Renal cortical epithelial cell (primary cell): ENCODE data around the gene CDC42SE2. TPM values are rescaled to one million over a fixed set of nuclear protein-coding genes. Genes with fewer than 3 reads are reported as not detected.

ENCODE experiments used
- DNase-seq: peaks from one replicate; pipeline ENCODE4 v3.0.0-alpha.2; 2011; ENCODE audit warnings: low read depth
- total RNA-seq: library from RNA; depleted of rRNA; stranded (reverse); fragments of >200 nt; gene quantifications from 2 replicates; pipeline ENCODE4 v1.2.3, GENCODE V29; 2014

CDC42SE2 gene
- total RNA-seq, 1 donor from 2014 or later, result 79.4 TPM

DNA sequence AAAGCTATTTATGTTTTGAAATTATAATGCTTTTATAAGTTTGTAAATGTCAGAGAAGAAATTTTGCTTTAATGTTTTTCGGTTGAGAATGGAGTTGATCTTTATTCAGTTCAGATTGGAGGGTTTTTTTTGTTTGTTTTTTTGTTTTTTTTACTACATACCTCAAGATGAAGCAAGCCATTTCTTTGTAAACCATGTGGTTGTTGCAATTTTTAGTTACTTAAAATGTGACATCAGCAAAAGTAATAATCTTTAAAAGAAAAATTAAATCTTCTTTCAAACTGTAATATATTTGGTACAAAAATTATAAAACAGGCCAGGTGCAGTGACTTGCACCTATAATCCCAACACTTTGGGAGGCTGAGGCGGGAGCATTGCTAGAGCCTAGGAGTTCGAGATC, 102.6 kb downstream of the CDC42SE2 start:
- no peak for DNase-seq

DNA sequence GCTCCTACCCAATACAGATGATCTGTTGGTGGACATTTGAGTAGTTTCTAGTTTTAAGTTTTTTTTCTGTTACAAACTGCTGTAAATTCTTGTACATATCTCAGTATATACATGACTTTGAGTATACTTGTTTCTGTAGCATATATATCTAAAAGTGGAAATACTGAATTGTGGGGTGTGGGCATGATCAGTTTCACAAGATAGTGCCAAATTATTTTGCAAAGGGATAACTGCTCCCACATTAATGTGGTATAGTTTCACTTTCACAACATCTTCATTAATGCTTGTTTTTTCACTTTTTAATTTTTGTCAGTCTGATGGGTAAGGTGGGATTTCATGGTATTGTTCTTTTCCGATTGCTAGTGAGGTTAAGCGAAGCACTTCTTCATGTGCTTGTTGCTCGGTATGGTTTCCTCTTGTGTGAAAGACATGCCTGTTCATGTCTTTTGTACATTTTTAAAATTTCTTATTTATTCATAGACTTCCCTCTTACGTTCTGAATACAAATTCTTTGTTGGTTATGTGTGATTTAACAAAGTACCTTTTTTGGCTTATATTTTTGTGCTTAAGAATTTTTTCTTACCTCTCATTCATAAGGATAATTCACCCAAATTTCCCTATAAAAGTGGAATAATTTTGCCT, 103.5 kb downstream of the CDC42SE2 start:
- DNase-seq, result no peak

DNA sequence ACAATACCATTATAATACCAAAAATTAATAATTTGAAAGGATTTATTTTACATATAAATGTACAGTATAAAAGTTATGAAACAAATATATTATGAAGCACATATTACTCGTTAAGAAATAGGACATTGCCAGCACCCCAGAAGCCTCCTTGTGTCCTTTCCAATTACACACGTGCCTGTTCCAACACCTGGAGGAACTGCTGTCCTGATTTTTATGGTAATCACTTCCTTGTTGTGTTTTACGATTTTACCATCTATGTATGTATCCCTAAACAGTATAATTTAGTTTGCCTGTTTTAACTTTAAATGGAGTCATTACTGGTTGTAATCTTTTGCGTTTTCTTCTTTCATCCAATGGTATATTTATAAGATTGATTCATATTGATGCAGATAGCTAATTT, 105.0 kb downstream of the CDC42SE2 start:
- no peak for DNase-seq

DNA sequence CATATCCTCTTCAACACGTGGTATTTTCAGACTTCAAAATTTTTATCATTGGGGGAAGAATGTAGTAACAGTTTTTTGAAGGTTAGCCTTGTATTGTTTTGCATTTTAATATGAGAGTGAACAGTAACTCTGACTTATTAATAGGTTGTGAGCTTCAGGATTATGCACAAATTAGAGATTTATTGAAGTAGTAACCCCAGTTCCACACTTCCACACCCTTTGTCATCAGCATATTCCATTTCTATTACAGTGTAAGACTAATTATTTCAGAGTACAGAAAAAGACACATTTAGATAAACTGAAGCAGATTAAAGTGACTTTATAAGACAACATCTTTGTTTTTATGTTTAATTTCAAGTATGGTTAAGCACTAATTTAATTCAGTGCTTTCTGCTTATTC, 105.7 kb downstream of the CDC42SE2 start:
- no peak for DNase-seq

DNA sequence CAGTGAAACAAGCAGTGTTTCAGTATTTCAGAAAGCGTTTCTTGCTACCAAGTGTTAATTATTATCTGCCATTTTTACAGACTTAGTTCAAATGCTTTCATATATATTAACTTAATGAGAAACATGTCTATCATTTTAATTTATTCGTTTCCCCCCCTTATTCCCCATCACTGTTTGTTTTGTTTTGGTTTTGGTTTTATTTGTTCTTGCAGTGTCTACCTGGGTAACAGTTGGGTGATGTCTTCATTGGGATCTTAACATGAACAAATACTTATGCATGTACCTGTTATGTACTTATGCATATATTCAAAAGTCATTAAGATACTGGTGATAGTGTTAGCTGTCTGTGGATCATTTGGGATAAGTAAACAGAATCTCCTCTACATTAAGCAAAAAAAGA, 108.0 kb downstream of the CDC42SE2 start:
- no peak for DNase-seq

DNA sequence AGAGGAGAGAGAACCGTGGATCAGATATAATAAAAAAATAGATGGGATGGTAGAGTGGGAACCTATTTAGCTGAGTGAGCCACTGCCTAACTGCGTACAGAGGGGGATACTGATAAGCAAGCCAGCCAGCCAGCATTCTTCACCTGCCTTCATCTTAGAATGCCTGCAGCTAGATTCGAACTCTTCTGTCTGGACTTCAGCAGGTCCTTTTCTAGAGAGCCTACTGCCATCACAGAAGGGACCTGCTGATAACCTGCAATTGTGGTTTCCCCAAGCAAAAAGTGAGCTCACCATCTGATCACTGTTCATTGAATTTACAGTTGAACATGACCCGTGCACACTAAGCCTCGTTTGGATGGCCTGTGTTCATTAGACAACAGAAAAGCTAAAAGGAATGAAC, 109.4 kb downstream of the CDC42SE2 start:
- no peak for DNase-seq

DNA sequence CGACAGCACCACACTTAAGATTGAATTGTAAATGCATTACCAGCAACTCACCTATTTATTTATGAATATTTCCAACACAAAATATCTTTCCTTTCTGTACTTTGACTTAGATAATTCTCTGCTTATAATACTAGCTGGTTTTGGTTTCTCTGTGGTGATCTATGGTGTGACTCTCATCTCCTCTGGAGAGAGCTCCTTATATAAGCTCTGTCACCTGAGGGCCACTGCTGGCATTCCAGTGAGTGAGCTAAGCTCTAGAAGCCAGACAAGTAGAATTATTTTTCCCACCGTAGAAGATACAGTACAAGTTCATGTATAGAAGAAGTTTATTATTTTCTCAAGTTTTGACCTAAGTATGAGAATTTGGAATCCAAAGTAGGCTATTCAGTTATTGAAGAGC, 111.5 kb downstream of the CDC42SE2 start:
- no peak for DNase-seq

DNA sequence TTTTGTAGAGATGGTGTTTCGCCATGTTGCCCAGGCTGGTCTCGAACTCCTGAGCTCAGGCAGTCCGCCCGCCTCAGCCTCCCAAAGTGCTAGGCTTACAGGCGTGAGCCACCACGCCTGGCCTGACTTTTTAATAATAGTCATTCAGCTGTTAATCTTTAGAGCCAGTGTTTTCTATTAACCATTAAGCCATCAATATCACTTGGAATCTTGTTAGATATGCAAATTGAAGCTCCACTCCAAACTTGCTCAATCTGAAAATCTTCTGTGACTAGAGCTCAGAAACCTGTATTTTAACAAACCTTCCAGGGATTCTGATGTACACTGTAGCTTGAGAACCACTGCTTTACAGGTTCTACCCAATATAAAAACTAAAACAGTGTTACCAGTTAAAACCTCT, 113.5 kb downstream of the CDC42SE2 start:
- DNase-seq, result peak; percentile 82

DNA sequence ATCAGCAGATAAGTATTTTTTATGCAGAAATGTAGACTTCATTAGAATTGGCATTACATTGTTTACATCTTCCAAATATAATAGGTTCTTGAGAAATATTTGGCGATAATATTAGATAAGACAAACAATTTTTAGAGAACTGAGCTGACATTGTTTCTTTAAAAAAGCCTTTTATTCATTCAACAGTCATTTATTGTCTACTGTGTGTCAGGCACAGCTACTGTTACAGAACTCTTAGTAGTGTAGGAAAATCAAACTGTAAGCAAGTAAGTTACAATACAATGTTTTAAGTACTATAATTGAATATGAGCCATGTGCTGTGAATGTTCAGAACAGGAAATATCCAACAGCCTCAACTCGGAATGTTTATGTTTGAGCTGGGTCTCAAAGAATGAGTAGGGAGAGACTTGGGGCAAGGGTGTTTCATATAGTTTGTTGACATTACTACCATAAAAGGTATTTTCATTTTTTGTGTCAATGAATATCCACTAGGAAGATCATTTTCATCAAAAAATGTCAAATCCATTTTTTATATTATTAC, 114.0 kb downstream of the CDC42SE2 start:
- peak; percentile 49 for DNase-seq

DNA sequence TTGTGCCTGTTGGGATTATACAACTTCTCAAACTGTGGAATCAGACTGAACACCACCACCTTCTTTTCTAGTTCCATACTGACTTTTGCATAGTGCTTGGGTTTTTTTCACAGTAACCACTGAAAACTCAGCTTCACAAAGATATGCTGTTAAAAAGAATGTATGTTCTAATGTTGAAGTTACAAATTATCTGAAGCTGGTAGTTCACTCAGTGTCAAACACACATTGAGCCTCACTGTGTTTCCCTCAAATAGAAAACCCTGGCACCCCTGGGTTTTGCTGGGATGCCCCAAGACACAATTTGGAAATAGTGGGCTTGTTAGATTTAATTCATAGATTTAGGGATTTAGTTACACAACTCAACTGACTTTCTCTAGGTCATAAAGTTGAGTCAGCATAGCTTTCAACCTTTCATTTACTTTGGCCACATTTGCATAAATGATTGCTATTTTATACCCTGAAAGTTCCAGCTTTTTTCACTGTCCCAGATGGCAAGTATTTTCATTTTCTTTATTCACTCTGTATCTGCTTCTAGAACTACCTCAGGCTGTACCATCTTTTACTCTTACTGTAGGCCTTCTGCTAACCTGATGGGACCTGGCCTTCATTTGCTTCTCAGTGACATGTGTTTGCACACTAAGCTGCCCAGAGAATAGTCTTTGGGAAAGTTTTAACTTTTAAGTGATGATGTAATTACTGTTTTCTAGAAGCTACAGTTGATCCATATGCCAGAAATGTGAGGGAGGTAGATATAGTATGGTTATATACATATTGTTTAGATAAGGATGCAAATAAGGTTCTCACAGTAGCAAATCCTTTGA, 115.1 kb downstream of the CDC42SE2 start:
- DNase-seq, result peak; percentile 69

DNA sequence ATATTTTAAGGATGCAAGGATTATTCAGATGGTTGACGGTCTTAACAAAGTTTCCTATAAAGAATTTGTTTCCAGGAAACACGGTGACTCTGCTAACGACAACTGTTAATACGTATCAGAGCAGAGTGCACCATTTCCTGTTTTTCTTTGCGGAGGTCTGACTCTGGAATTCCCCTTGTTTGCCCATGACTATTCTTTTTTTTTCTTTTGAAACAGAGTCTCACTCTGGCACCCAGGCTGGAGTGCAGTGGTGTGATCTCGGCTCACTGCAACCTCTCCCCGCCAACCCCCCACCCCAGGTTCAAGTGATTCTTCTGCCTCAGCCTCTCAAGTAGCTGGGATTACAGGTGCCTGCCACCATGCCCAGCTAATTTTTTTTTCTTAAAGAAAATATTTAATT, 115.9 kb downstream of the CDC42SE2 start:
- DNase-seq, result peak; percentile 98

DNA sequence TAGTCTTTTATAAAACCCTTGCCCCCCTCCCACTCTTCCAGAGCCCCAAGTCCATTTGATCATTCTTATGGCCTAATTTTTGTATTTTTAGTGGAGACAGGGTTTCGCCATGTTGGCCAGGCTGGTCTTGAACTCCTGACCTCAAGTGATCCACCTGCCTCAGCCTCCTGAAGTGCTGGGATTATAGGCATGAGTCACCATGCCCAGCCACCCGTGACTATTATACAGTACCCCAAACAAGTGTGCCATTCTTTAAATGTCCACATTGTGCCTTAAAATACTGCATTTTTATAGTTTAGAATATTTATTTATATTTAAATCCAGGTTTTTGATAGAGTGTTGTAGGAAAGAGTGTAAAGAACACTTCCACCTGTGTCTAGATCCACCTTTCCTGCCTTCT, 116.4 kb downstream of the CDC42SE2 start:
- peak; percentile 48 for DNase-seq

DNA sequence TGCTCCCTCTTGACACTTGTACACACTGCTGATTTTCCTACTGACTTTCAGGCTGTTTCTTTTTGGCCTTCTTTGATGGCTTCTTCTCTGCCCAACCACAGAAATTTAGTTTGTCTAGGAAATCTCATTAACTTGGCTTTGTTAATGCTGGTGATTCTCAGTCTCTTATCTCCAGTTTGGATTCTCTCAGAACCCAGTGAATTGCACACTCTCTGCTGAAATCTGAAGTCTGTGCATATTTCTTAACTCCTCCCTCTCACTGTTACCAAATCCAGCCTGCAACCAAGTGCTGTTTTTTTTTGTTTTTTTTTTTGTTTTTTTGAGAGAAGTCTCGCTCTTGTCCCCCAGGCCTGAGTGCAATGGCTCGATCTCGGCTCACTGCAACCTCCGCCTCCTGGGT, 117.2 kb downstream of the CDC42SE2 start:
- DNase-seq, result no peak

DNA sequence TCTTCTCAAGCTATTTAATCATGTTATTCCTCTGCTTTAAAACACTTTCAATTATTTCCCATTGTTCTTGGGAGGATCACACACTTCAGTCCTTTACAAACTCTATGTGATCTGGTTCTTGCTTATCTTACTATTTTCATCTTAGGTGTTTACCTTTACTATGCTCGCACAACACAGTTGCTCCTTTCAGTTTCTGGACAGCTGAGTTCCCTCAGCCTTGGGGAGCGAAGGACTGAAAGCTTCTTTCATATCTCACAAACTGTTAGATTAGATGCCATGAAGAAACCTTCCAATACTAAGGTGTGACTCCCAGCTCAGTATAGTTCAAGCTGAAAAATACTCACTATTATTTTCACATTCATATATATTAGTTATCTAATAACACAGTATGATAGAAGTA, 117.9 kb downstream of the CDC42SE2 start:
- no peak for DNase-seq

DNA sequence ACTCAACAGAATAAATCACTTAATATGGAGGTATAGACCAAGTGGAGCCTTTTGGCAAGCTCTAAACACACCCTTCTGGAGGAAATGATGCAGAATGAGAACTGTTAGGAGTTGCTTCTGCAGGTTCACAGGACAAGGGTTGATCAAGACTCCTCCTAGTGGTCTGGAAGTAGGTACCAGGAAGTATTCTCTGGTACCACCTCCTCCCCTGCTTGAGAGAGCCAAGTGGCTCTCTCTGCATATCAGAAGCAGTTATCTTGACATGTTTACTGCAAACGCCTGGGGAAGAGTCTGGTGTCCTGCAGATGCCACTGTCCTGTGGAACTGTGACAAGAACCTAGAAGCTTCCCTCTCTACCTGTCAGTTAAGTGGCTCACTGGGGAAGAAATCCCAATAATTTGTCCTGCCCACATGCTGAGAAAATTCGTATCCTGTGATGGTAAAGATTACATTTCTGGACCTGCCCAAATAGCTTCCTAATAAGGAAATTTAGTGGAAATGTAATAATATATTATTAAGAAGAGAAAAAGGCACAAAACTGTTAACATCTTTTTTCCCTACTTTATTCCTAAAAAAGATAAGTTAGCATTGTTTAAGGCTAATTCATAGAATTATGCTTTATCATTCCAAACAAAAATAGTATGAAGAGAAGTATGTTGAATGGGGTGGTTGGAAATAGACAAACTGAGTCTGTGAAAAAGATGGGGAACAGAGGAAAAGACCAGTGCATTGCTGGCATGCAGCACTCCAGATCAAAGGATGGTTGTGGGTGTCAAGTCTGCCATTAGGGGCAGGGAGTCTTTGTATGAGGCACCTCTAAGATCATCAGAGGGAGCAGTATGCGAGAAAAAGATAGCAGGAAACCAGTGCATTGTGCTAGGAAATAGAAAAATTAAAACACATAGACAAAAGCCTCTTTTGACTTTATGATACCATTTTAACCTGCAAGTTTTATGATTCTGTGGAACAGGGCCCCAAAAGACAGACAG, 118.8 kb downstream of the CDC42SE2 start:
- peak; percentile 86 for DNase-seq

DNA sequence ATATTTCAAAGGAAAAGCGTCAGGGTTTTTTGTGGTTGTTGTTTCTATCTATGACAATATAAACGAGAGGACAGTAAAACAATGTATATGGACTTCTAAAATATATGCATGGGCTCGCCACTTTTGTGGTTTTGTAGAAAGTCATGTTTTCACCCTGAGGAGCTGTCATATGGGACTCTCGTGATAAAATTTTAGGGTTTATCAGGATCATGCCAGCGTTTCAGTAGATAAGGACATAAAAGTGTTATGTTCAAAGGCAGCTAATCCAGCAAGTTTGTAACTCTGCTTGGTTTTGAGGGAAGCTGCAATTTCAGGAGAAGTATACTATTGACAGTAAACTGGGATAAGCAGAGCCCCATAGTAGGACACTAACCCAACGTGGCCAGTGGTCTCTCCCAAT, 120.3 kb downstream of the CDC42SE2 start:
- DNase-seq, result no peak

DNA sequence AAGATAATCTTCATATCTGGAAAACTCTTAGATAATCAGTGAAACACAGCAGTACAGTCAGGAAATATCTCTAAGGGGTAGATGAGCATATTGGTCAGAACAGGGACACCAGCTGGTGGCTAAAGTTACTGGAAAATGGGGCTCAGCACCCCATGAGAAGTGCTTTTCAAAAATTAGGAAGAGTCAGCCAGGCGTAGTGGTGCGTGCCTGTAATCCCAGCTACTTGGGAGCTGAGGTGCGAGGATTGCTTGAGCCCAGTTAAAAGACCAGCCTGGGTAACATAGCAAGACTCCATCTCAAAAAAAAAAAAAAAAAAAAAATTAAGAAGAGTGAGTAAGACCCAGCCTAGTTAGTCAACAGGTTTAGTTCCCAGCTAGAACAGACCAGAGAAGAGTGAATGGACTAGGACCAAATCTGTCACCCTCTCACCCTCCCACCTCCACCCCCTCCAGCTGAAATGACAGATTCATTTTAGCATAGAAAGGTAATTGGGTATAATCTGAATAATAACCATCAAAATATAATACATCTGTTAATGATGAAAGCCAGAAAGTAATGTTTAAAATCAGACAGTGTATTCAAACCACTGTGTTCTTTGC, 120.9 kb downstream of the CDC42SE2 start:
- peak; percentile 54 for DNase-seq

DNA sequence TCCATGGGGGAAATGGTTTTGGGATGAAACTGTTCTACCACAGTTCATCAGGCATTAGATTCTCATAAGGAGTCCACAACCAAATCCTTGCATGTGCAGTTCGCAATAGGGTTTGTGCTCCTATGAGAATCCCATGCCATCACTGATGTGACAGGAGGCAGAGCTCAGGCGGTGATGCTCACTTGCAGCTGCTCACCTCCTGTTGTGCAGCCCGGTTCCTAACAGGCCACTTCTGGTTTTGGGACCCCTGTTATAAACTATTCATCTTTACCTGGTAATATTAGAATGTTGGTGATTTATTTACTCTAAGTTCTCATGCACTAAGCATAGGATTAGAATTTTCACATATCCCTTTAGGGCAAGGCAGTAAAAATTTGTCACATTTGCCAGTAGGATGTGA, 122.3 kb downstream of the CDC42SE2 start:
- no peak for DNase-seq

DNA sequence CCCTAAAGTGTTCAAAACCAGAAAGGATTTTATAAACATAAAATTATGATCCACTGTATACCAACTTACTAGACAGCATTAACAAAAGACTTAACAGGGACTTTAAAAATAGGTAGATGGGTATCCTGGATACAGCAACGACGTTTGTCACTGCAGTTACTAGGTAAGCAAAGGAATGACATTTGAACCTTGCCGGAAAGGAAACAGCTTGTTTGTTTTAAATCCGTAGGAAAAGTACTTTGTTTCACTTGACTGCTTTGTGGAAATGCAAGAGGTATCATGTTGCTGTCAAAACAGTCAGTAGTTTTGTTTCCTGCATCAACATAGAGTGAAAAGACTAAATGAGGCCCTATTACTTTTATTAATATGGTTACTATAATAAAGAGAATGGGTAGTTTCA, 122.9 kb downstream of the CDC42SE2 start:
- peak; percentile 98 for DNase-seq

DNA sequence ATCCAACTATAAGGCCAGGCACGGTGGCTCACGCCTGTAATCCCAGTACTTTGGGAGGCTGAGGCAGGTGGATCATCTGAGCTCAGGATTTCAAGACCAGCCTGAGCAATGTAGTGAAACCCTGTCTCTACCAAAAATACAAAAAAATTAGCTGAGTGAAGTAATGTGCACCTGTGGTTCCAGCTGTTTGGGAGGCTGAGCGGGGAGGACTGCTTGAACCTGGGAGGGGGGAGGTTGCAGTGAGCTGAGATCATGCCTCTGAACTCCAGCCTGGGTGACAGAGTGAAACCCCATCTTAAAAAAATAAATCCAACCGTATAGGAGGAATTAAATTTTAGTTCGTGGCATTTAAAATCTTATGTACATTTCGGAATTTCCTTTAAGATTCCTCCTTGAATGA, 123.4 kb downstream of the CDC42SE2 start:
- DNase-seq, result no peak

DNA sequence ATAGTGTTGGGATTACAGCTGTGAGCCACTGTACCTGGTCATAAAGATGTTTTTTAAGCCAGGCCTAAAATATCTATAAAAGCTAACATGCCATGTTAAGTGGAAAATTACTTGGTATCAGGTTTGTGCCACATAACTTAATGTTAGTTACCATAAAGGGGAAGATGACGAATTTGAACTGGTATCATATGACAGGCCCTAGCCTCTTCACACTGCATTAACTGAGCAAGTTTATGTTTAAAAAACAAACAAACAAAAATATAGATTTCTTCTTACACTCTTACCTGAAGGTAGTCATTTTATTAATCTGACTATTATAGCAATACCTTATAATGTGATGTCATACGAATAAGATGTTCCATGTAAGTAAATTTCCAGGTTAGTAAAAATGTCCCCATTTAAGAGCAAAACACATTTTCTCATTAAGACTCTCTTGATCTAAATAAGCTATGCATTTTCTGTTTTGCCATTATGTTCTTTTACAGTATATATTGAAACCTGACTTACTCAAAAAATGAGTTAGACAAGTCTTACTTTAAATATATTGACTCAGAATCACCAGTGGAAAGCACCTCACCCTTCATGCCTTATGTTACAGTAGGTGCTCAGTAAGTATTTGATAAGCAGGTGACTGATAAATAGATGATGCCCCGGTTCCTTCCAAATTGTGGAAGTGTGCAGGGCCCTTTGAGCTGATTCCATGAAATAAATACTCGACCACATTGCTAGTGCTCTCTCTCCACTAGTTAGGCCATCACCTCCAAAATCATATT, 125.4 kb downstream of the CDC42SE2 start:
- no peak for DNase-seq
